Liver (tissue), 9 donors: ENCODE results near the gene MLLT3. TPM values are rescaled to one million over a fixed set of nuclear protein-coding genes. Genes with fewer than 3 reads are reported as not detected.

Experiments
- DNase-seq: peaks from one replicate; pipeline ENCODE4 v3.0.0-alpha.2; 2017; ENCODE audit warnings: low spot score
- H3K27ac ChIP-seq, 2 donors: one replicate each; pipeline ENCODE4 v1.7.0; 2013; ENCODE audit warnings: inconsistent platforms in 2 of 2, low read length in 2 of 2, control low read depth in 1 of 2, low read depth in 1 of 2, mild to moderate bottlenecking in 1 of 2
- H3K27me3 ChIP-seq, 4 donors: one replicate each; pipeline versions ENCODE4 v1.6.1 to v1.7.0; 2013; ENCODE audit warnings: low read length in 3 of 4, inconsistent platforms in 1 of 4, mild to moderate bottlenecking in 1 of 4, moderate library complexity in 1 of 4; ENCODE audit not compliant: control insufficient read depth in 4 of 4, insufficient read depth in 4 of 4
- H3K36me3 ChIP-seq, 4 donors: one replicate each; pipeline versions ENCODE4 v1.6.1 to v1.7.0; 2013; ENCODE audit warnings: low read length in 3 of 4, mild to moderate bottlenecking in 3 of 4, low read depth in 1 of 4, moderate library complexity in 1 of 4; ENCODE audit not compliant: control insufficient read depth in 4 of 4, insufficient read depth in 3 of 4
- H3K4me1 ChIP-seq, 4 donors: one replicate each; pipeline versions ENCODE4 v1.6.1 to v1.7.0; 2013; ENCODE audit warnings: low read length in 3 of 4, mild to moderate bottlenecking in 3 of 4, moderate library complexity in 1 of 4; ENCODE audit not compliant: control insufficient read depth in 4 of 4, insufficient read depth in 4 of 4
- H3K4me3 ChIP-seq, 3 donors: one replicate each; pipeline versions ENCODE4 v1.6.1 to v1.7.0; 2013; ENCODE audit warnings: low read length in 3 of 3, control low read depth in 1 of 3, low read depth in 1 of 3, mild to moderate bottlenecking in 1 of 3
- H3K9ac ChIP-seq, 2 donors: one replicate each; pipeline ENCODE4 v1.7.0; 2013; ENCODE audit warnings: low read length in 2 of 2, mild to moderate bottlenecking in 2 of 2, moderate library complexity in 2 of 2, control low read depth in 1 of 2, low read depth in 1 of 2
- H3K9me3 ChIP-seq, 4 donors: one replicate each; pipeline versions ENCODE4 v1.6.1 to v1.7.0; 2013; ENCODE audit warnings: low read length in 3 of 4; ENCODE audit not compliant: control insufficient read depth in 4 of 4
- FOXA2 ChIP-seq: IDR thresholded peaks from 2 replicates; pipeline ENCODE4 v1.6.1; 2016; ENCODE audit warnings: antibody characterized with exemption
- JUND ChIP-seq, 2 donors: IDR thresholded peaks; 2 replicates each; pipeline ENCODE4 v1.6.1; 2016; ENCODE audit warnings: antibody characterized with exemption in 2 of 2
- NR2F2 ChIP-seq: IDR thresholded peaks from 2 replicates; pipeline ENCODE4 v1.6.1; 2016; ENCODE audit warnings: antibody characterized with exemption
- REST ChIP-seq: IDR thresholded peaks from 2 replicates; pipeline ENCODE4 v1.6.1; 2016; ENCODE audit warnings: antibody characterized with exemption, mild to moderate bottlenecking
- RXRA ChIP-seq, 2 donors: IDR thresholded peaks; 2 replicates each; pipeline ENCODE4 v1.6.1; 2017 to 2018; ENCODE audit warnings: antibody characterized with exemption in 2 of 2, mild to moderate bottlenecking in 1 of 2
- SP1 ChIP-seq: IDR thresholded peaks from 2 replicates; pipeline ENCODE4 v1.6.1; 2018; ENCODE audit warnings: antibody characterized with exemption, mild to moderate bottlenecking
- TAF1 ChIP-seq: conservative IDR thresholded peaks from 2 replicates; pipeline ENCODE4 v1.6.1; 2016; ENCODE audit warnings: antibody characterized with exemption, mild to moderate bottlenecking
- YY1 ChIP-seq: IDR thresholded peaks from 2 replicates; pipeline ENCODE4 v1.6.1; 2016; ENCODE audit warnings: antibody characterized with exemption, mild to moderate bottlenecking
- ZBTB33 ChIP-seq: IDR thresholded peaks from 2 replicates; pipeline ENCODE4 v1.6.1; 2016; ENCODE audit warnings: antibody characterized with exemption
- WGBS: extraction: QIAGEN DNeasy Blood & Tissue Kit; methylation state at CpG from one replicate; pipeline ENCODE4 v1.1.7; 2013; 5-methylcytosine and 5-hydroxymethylcytosine counted together
- polyA plus RNA-seq, 2 donors: library from polyadenylated mRNA; stranded (reverse) in 1 of 2; unstranded in 1 of 2; fragments of 200-250 nt in 1 of 2; fragments of >200 nt in 1 of 2; fragmentation: Nextera tagmentation in 1 of 2; extraction: Ambion mirVana in 1 of 2; gene quantifications; one replicate each; pipeline versions ENCODE4 v1.2.1 to v1.2.3, GENCODE V29; 2013 to 2015
- total RNA-seq, 2 donors: library from RNA; depleted of rRNA; stranded (reverse); fragments of >200 nt; gene quantifications; one replicate each; pipeline ENCODE4 v1.2.3, GENCODE V29; 2014
- TF ChIP-seq, protein P1 (sequence below): IDR thresholded peaks from 2 replicates; pipeline ENCODE4 v1.6.1; 2016; ENCODE audit warnings: antibody characterized with exemption
- donor health status: healthy.
- donor health status: healthy.
- donor health status: healthy.
- donor health status: healthy.
- donor health status: healthy.

Gene MLLT3
- total and polyA plus RNA-seq, 4 donors = 0.79 to 25.5 (median 1.3) TPM

- Histone ChIP-seq H3K27me3 (no peaks in the 10 kb centered on the region), H3K4me1 (no peaks in the 10 kb centered on the region), H3K27ac (no peak overlapping the region), H3K36me3 (no peaks in the 10 kb centered on the region), H3K9ac (no peak overlapping the region), H3K9me3 (no peaks in the 10 kb centered on the region), H3K4me3 (no peak overlapping the region)
- no peak for TF ChIP-seq NR2F2
- no peak for TF ChIP-seq FOXA2
- TF ChIP-seq YY1 = no peak
- TF ChIP-seq JUND (IDR thresholded peaks at IDR 0.05) = no peak
- DNase-seq = no peak
- WGBS = 88% methylated on average over 4 of the region's 4 CpGs
Measured at GRCh38 chr9:20363233-20363632, 259.1 kb downstream of the MLLT3 start.

DNA sequence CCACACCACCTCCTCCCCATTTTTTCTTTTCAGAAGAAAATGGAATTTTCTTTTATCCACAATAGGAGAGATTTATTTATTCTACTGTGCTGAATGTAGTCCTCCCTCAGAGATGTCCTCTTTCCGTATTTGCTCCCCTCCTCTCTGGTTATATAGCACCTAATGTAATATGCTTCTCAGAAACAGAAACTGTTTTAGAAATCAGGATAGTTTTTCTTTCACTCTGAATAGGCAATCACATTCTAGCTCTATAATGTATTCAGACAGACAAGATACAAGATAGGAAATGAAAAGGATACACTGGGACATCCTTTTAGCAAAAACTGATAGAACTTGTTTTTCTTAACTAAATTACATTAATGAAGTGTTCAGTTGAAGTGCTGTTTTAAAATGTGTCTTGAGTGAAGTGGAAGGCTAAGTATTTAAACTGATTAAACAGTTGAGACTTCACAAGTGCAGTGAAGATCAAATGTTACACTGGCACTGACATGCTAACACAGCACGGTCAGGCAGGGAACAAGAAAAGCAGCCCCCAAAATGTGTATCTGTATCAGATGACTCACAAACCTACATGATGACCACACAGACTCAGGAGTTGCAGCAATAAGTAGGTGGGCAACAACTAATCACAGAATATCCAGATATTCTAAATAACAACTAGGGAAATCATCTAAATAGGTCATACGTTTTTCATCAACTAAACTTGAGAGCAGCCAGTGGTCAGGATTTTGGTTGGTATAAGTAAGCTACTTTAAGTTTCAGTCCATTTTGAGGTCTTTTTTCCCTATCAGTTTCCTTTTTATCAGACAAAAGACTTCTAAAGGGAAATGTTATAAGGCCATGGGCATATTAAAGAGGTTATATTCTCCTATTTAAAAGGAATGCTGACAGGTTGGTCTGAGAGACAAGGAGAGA, 260.4 kb downstream of the MLLT3 start:
- Histone ChIP-seq H3K9ac (no peak overlapping the region), H3K4me1 (no peaks in the 10 kb centered on the region), H3K9me3 (no peaks in the 10 kb centered on the region), H3K27me3 (no peaks in the 10 kb centered on the region), H3K36me3 (no peaks in the 10 kb centered on the region), H3K4me3 (no peak overlapping the region), H3K27ac (no peak overlapping the region)
- TF ChIP-seq, protein P1, sequence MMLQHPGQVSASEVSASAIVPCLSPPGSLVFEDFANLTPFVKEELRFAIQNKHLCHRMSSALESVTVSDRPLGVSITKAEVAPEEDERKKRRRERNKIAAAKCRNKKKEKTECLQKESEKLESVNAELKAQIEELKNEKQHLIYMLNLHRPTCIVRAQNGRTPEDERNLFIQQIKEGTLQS = no peak
- TF ChIP-seq ZBTB33 = no peak
- TF ChIP-seq SP1 = no peak
- TF ChIP-seq REST = no peak
- 84% methylated on average over 3 of the region's 3 CpGs for WGBS
- no peak for DNase-seq

GRCh38 chr9:20361229-20361628, 261.1 kb downstream of the MLLT3 start:
- H3K9ac ChIP-seq = no peak overlapping the region
- H3K36me3 ChIP-seq = no peaks in the 10 kb centered on the region
- no peak overlapping the region for H3K4me3 ChIP-seq
- no peaks in the 10 kb centered on the region for H3K27me3 ChIP-seq
- no peak for DNase-seq
- no peak overlapping the region for H3K27ac ChIP-seq
- peaks cover 0 to 5% (median 4%) of the 10 kb centered on the region in 4 donors for H3K4me1 ChIP-seq
- 97% methylated on average over 5 of the region's 5 CpGs for WGBS
- no peaks in the 10 kb centered on the region for H3K9me3 ChIP-seq
- TF ChIP-seq RXRA (IDR thresholded peaks at IDR 0.05) (no peak), TAF1 (no peak)
